ENCODE results near the gene TMEM107.

TMEM107 gene

DNA sequence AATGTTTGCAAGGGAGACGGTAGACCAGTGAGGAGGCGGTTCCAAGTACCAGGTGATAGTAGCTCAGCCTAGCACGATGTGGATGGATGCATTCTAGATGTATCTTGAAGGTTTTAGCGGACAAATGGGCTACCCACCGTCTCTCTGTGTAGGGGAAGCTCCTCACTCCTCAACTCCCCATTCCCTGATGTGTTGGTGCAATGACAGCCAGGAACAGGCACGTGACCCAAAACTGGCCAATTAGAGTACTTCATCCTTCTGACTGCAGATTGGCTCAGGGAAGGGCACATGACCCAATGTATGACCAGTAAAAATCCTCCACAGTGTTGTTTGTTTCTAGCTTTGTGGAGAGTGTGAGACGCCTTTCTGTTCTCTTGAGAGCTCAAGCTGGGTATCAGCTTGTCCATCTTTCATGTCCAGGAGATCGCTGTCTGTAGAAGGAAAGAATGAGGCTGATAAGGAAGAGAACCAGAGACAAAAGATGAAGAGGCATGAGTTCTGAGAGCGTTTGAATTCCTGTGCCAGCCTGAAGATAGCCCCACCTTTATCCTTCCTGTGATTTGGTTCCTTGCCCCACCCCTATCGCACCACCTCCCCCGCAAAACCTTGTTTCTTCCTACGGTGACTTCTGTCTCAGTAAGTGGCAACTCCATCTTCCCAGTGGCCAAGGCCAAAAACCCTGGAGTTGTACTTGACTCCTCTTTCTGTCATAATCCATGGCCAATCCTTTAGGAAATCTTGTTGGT is 16.1 kb upstream of the TMEM107 start (continued):
- no peak for TF ChIP-seq YY1 (tag by site-specific recombination; IDR thresholded peaks at IDR 0.05)
- no peak for TF ChIP-seq ZNF138 (tag by site-specific recombination; IDR thresholded peaks at IDR 0.05; ENCODE audit: borderline replicate concordance)
- TF ChIP-seq ZNF571 (tag by site-specific recombination; IDR thresholded peaks at IDR 0.05) = no peak
- no peak for TF ChIP-seq ZNF776 (tag by site-specific recombination; IDR thresholded peaks at IDR 0.05; ENCODE audit: borderline replicate concordance)
- TF ChIP-seq ZNF146 (tag by site-specific recombination; IDR thresholded peaks at IDR 0.05) = no peak
- TF ChIP-seq IKZF3 (tag by site-specific recombination; IDR thresholded peaks at IDR 0.05) = peak; percentile 73
- TF ChIP-seq ZNF239 (tag by site-specific recombination; IDR thresholded peaks at IDR 0.05) = no peak
- no peak for TF ChIP-seq ZNF76 (tag by site-specific recombination; IDR thresholded peaks at IDR 0.05; ENCODE audit: borderline replicate concordance, low read depth)
- no peak for TF ChIP-seq ZNF843 (tag by site-specific recombination; IDR thresholded peaks at IDR 0.05)
- TF ChIP-seq KLF1 (tag by site-specific recombination; IDR thresholded peaks at IDR 0.05) = peak; percentile 66
- TF ChIP-seq ZNF174 (tag by site-specific recombination; IDR thresholded peaks at IDR 0.05) = no peak
- 0 out of 2 replicates have a peak, but pooled peaks have one; percentile 13 for TF ChIP-seq GLIS2 (tag by site-specific recombination; IDR thresholded peaks at IDR 0.05)
- TF ChIP-seq AEBP2 (tag by site-specific recombination; IDR thresholded peaks at IDR 0.05; ENCODE audit: borderline replicate concordance) = no peak
- no peak for TF ChIP-seq ZNF645 (tag by site-specific recombination; IDR thresholded peaks at IDR 0.05)
- TF ChIP-seq ZBTB1 (tag by site-specific recombination; IDR thresholded peaks at IDR 0.05) = no peak
- TF ChIP-seq PATZ1 (tag by site-specific recombination; IDR thresholded peaks at IDR 0.05) = peak; percentile 55; the same call in 1 of the 2 replicates
- TF ChIP-seq, protein P1, sequence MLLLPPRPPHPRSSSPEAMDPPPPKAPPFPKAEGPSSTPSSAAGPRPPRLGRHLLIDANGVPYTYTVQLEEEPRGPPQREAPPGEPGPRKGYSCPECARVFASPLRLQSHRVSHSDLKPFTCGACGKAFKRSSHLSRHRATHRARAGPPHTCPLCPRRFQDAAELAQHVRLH (tag by site-specific recombination; IDR thresholded peaks at IDR 0.05) = no peak
- TF ChIP-seq ZNF660 (tag by site-specific recombination; IDR thresholded peaks at IDR 0.05) = 0 out of 2 replicates have a peak, but pooled peaks have one; percentile 42
- TF ChIP-seq ZFP69B (tag by site-specific recombination; IDR thresholded peaks at IDR 0.05) = no peak
- TF ChIP-seq SP7 (tag by site-specific recombination; IDR thresholded peaks at IDR 0.05) = peak; percentile 53; the same call in 1 of the 2 replicates
- no peak for TF ChIP-seq ZNF266 (tag by site-specific recombination; IDR thresholded peaks at IDR 0.05; ENCODE audit: low read depth)
- peak; percentile 74; the same call in 1 of the 2 replicates for TF ChIP-seq ZNF600 (tag by site-specific recombination; IDR thresholded peaks at IDR 0.05)
- TF ChIP-seq ZNF335 (tag by site-specific recombination; conservative IDR thresholded peaks at IDR 0.05) = peak; percentile 41
- TF ChIP-seq KLF8 (tag by site-specific recombination; IDR thresholded peaks at IDR 0.05) = peak; percentile 75
- TF ChIP-seq, protein P2, sequence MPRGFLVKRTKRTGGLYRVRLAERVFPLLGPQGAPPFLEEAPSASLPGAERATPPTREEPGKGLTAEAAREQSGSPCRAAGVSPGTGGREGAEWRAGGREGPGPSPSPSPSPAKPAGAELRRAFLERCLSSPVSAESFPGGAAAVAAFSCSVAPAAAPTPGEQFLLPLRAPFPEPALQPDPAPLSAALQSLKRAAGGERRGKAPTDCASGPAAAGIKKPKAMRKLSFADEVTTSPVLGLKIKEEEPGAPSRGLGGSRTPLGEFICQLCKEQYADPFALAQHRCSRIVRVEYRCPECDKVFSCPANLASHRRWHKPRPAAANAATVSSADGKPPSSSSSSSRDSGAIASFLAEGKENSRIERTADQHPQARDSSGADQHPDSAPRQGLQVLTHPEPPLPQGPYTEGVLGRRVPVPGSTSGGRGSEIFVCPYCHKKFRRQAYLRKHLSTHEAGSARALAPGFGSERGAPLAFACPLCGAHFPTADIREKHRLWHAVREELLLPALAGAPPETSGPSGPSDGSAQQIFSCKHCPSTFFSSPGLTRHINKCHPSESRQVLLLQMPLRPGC (tag by site-specific recombination; IDR thresholded peaks at IDR 0.05) = peak; percentile 30; the same call in 1 of the 2 replicates
- peak; percentile 98 for TF ChIP-seq MZF1 (tag by site-specific recombination; IDR thresholded peaks at IDR 0.05; ENCODE audit: borderline replicate concordance)
- TF ChIP-seq ZFHX2 (tag by site-specific recombination; conservative IDR thresholded peaks at IDR 0.05) = peak; percentile 83
- no peak for TF ChIP-seq ZSCAN23 (tag by site-specific recombination; IDR thresholded peaks at IDR 0.05)
- TF ChIP-seq ZNF610 (tag by site-specific recombination; IDR thresholded peaks at IDR 0.05; ENCODE audit: borderline replicate concordance) = no peak
- no peak for TF ChIP-seq ZNF214 (tag by site-specific recombination; IDR thresholded peaks at IDR 0.05; ENCODE audit: borderline replicate concordance)
